ENCODE measurements around the gene CLDN19. TPM values are rescaled to one million over a fixed set of nuclear protein-coding genes. Genes with fewer than 3 reads are reported as not detected.

Gene CLDN19
- total RNA-seq, 4 donors from 2014 or later = 0.28 TPM; not detected in 3

DNA sequence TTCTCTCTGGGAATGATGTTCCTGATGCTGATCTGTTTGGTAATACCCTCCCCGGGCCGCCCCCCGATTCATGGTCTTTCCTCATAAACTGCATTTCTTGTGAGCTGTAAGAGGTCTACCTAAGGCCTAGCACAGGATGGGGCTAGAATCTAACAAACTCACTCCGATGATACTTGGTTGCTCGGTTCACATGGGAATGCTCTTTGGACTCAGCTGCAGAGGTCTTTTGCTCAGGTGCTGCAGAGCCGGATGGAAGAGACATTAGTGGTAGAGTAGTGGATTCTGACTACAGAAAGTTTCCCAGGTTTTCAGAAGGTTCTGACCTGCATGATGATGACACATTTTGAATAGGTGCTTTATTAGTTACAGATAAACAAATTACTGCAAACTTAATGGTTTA lies 36.5 kb upstream of the CLDN19 start:
- H3K4me3 ChIP-seq = no peak overlapping the region
- intact Hi-C loops (cut with DNase I; ENCODE audit: low total_unique reads) = no loop called here
- TF ChIP-seq POLR2A (IDR thresholded peaks at IDR 0.05) = no peak
- TF ChIP-seq, protein P1, sequence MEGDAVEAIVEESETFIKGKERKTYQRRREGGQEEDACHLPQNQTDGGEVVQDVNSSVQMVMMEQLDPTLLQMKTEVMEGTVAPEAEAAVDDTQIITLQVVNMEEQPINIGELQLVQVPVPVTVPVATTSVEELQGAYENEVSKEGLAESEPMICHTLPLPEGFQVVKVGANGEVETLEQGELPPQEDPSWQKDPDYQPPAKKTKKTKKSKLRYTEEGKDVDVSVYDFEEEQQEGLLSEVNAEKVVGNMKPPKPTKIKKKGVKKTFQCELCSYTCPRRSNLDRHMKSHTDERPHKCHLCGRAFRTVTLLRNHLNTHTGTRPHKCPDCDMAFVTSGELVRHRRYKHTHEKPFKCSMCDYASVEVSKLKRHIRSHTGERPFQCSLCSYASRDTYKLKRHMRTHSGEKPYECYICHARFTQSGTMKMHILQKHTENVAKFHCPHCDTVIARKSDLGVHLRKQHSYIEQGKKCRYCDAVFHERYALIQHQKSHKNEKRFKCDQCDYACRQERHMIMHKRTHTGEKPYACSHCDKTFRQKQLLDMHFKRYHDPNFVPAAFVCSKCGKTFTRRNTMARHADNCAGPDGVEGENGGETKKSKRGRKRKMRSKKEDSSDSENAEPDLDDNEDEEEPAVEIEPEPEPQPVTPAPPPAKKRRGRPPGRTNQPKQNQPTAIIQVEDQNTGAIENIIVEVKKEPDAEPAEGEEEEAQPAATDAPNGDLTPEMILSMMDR (IDR thresholded peaks at IDR 0.05) = no peak
- H3K4me1 ChIP-seq = no peaks in the 10 kb centered on the region
- no peak for DNase-seq
- H3K9me3 ChIP-seq = no peaks in the 10 kb centered on the region
- H3K27me3 ChIP-seq = no peaks in the 10 kb centered on the region
- no peaks in the 10 kb centered on the region for H3K36me3 ChIP-seq
- H3K27ac ChIP-seq = no peak overlapping the region

DNA sequence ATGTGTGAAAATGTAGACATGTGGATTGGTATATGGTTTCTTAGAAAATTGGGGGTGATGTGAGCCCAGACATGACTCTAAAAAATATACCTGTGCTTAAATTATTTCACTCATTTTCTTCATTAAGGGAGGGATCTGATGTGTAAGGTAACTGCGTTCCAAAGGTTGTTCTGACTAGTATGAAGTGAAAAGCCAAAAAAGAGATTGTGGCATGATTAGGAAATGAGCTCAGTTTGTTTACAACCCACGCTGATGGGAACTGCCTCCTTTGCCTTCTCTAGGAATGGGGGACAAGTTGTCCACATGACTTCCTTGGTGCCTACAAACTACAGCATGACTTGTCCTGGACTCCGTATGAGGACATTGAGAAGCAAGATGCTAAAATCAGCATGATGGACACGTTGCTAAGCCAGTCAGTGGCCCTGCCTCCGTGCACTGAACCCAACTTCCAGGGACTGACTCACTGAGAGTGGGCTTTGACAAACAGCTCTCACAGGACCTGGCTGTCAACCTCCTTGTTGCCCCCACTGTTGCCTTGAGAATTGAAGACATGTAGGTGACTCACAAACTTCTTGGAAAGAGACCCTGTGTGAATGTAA lies 35.0 kb upstream of the CLDN19 start:
- peaks cover 0 to 4% of the 10 kb centered on the region in 2 donors for H3K4me1 ChIP-seq
- intact Hi-C loops (cut with DNase I; ENCODE audit: low total_unique reads) = no loop called here
- no peaks in the 10 kb centered on the region for H3K9me3 ChIP-seq
- no peak overlapping the region for H3K27ac ChIP-seq
- no peak overlapping the region for H3K4me3 ChIP-seq
- no peaks in the 10 kb centered on the region for H3K27me3 ChIP-seq
- TF ChIP-seq, protein P1 (IDR thresholded peaks at IDR 0.05) = no peak
- no peak for TF ChIP-seq POLR2A (IDR thresholded peaks at IDR 0.05)
- DNase-seq = no peak
- no peaks in the 10 kb centered on the region for H3K36me3 ChIP-seq

DNA sequence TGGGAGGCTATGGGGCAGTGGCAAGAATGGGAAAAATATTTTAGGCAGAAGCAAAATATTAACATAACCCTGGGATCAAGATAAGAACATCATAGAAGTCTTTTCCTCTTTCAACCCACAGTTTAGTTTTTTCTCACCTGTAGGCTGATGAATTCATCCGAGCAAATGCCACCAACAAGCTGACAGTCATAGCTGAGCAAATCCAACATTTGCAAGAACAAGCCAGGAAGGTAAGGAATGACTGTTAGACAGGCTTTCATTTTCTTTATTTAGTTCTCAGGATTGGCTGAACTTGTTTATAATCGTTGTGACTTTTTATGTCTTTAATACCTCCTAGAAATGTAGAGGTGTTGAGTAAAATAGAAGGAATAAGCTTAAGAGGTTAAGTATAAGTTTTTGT lies 33.4 kb upstream of the CLDN19 start:
- Histone ChIP-seq H3K9me3 (no peaks in the 10 kb centered on the region), H3K36me3 (no peaks in the 10 kb centered on the region), H3K4me1 (peaks cover 0 to 9% of the 10 kb centered on the region in 2 donors), H3K4me3 (no peak overlapping the region), H3K27me3 (no peaks in the 10 kb centered on the region), H3K27ac (no peak overlapping the region)
- DNase-seq = no peak
- intact Hi-C loops (cut with DNase I; ENCODE audit: low total_unique reads) = no loop called here
- TF ChIP-seq, protein P1 (IDR thresholded peaks at IDR 0.05) = no peak
- TF ChIP-seq POLR2A (IDR thresholded peaks at IDR 0.05) = no peak

DNA sequence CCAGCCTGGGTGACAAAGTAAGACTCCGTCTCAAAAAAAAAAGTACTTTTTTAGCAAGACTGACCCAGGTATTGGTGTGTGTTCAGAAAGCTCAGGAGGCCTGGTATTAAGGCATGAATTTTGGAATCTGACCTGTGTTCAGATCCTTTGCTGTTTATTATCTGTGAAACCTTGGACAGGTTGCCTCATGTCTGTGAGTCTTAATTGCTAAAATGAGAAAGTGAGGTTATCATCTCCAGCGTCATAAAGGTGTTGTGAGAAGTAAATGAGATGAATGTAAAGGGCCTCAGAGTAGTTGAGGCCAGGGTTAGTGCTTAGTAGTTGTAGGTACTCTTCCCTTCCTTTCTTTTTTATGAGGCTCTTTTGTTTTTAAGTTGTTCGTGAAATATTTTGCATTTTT lies 29.8 kb upstream of the CLDN19 start:
- H3K4me3 ChIP-seq = no peak overlapping the region
- TF ChIP-seq, protein P1 (IDR thresholded peaks at IDR 0.05) = no peak
- TF ChIP-seq POLR2A (IDR thresholded peaks at IDR 0.05) = no peak
- no peak for DNase-seq
- no peaks in the 10 kb centered on the region for H3K36me3 ChIP-seq
- intact Hi-C loops (cut with DNase I; ENCODE audit: low total_unique reads) = no loop called here
- H3K27me3 ChIP-seq = no peaks in the 10 kb centered on the region
- H3K27ac ChIP-seq = no peak overlapping the region
- H3K9me3 ChIP-seq = no peaks in the 10 kb centered on the region
- peaks cover 2 to 13% of the 10 kb centered on the region in 2 donors for H3K4me1 ChIP-seq

DNA sequence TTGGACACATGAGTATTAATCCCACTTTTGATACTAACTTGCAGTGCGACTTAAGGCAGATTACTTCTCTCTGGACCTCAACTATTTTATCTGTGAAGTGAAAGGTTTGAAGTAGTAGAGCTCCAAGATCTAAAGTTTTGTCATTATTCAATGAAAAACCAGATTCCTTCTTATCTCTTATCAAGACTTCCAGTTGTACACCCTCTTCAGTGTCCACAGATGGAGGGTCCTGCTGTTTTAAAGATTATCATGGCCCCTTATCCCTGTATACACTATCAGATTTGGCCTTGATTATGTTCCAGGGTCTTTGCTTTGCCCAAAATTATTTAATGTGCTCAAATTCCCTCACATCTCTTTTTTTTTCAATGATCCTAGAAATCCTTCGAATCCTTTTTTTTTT lies 28.1 kb upstream of the CLDN19 start:
- Histone ChIP-seq H3K27ac (no peak overlapping the region), H3K4me1 (peaks cover 6 to 13% of the 10 kb centered on the region in 2 donors), H3K36me3 (no peaks in the 10 kb centered on the region), H3K4me3 (peak overlapping the region; percentile 75 to 95), H3K27me3 (no peaks in the 10 kb centered on the region), H3K9me3 (no peaks in the 10 kb centered on the region)
- TF ChIP-seq, protein P1 (IDR thresholded peaks at IDR 0.05) = no peak
- TF ChIP-seq POLR2A (IDR thresholded peaks at IDR 0.05) = no peak
- intact Hi-C loops (cut with DNase I; ENCODE audit: low total_unique reads) = no loop called here
- DNase-seq = no peak
